Hematopoietic multipotent progenitor cell treated with erythropoietin and hydrocortisone succinate and interleukin-3 and kit ligand, for 8 days (in vitro differentiated cells): Measurements from ENCODE around the gene SPATA20.

Experiments used
- DNase-seq: peaks from one replicate; pipeline ENCODE4 v3.0.0-alpha.2; 2015

The SPATA20 gene

GRCh38 chr17:50583641-50584040 lies 36.7 kb downstream of the SPATA20 start:
- DNase-seq: no peak

DNA sequence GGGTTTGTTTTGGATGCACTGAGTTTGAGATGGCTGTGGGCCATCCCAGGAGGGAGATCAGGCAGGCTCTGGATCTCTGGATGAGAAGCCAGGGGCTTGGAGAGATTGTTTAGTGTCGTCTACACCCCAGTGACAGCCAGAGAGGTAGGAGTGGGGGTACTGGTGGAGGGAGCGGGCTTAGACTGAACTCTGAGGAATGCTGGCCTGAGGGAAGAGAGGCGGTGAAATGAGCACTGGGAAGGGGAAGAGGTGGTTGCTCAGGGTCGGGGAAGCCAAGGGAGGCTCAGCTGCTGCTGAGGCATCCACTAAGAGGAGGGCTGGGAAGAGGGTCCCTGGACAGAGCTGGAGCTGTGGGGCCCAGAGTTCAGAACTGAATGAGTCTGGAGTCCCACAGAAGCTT lies 37.1 kb downstream of the SPATA20 start:
- no peak for DNase-seq

DNA sequence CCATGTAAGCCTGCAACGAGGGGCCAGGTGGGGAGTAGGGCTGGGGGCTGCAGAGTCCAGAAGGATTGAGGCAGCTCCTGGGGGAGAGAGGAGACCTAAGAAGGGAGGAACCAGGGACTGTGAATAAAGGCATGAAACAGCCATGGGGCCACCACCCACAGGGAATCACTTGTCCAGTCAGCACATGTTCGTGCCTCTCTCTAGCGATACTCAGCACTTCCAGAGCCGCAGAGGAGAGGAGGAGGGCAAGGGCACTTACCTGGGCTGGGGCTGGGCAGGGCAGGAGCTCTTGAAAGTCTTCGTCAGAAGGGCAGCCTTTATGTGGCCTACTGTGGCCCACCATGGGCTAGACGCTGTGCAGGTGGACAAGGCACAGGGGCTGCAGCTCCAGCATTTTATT lies 37.8 kb downstream of the SPATA20 start:
- DNase-seq: no peak

DNA sequence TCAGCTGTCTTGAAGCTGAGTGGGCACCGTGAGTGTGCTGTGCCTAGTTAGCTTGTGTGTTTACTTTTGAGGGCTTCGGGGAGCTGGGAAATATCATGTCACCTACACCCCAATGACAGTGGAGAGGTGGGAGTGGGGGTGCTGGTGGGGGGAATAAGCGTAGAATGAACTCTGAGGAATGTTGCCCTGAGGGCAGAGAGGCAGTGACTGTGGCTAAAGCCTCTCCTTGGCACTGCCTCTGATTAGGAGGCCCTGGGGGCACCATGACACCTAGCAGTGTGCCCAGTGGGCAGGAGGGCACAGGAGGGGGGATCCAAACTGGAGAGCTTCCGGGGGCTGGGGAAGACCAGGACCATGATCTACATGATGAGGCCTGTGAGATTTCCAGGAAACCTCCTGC lies 38.4 kb downstream of the SPATA20 start:
- no peak for DNase-seq

DNA sequence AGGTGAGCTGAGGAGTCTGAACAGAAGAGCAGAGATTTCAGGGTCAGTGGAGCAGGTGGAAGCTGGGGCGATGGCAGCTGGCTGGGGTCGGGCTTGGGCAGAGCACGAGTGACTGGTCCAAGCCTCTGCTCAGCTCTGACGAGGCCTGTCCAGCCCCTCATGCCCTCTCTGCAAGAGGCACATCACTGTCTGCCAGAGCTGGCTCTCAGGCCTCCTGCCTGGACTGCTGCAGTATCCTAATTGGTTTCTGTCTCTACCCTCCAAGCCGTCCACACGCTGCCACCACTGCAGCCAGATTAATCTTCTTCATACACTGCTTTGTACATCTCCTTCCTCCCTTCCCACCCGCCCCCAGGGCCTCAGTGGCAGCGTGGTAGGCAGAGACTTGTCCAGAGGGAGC lies 38.9 kb downstream of the SPATA20 start:
- no peak for DNase-seq

DNA sequence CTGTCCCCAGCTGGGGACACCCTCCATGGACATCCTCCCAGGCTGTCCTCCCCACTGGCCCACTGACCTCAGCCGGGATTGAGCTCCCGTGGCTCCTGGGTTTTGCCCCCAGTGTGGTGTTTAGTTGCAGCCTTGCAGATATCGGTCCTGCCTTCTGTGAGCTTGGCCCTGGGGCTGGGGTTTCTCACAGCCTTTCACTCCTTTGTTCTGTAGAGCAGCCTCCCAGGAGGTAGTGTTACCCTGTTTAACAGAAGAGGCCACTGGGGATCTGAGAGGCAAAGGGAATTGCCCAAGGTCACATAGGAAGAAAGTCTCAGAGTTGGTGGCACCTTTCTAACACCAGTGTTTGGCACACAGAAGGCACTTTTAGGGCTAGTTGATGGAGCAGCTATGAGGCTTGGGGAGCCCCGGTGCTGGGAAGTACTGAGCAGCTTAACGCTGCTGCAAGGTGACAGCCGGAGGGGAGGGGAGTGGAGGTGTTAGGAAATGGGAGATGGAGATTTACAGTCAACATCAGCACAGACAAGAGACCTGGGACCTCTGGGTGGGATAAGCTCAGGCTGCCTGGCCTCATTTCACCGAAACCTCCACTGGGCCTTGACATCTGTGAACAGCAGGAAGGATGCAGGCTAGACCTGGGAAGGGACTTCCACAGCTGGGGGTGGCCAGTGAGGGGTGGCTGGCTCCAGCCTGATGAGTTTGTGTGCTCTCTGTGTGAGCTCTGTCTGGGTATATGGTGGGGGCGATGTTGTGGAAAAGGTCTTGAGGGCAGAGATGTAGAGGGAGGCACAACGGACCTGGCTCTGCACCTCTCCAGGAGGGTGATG lies 39.7 kb downstream of the SPATA20 start:
- no peak for DNase-seq

DNA sequence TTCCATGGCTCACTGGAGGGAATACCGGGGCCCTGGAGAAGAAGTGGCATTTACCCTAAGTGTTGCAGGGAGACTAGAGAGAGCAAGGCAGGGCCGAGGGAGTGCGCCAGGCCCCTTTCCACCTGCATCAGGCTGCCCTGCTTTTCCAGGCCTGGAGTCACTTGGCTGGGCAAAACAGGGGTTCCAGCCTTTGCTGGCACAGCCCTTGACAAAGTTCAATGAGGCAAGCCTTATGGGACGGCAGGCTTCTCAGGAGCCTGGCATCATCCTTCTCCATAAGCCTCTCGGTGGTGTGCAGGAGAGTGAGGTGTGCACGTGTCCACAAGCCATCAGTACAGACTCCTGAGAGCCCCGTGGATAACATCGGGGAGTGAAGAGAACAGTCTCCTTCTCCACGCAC lies 40.6 kb downstream of the SPATA20 start:
- DNase-seq: no peak

GRCh38 chr17:50588391-50589049 lies 41.5 kb downstream of the SPATA20 start:
- DNase-seq: no peak

DNA sequence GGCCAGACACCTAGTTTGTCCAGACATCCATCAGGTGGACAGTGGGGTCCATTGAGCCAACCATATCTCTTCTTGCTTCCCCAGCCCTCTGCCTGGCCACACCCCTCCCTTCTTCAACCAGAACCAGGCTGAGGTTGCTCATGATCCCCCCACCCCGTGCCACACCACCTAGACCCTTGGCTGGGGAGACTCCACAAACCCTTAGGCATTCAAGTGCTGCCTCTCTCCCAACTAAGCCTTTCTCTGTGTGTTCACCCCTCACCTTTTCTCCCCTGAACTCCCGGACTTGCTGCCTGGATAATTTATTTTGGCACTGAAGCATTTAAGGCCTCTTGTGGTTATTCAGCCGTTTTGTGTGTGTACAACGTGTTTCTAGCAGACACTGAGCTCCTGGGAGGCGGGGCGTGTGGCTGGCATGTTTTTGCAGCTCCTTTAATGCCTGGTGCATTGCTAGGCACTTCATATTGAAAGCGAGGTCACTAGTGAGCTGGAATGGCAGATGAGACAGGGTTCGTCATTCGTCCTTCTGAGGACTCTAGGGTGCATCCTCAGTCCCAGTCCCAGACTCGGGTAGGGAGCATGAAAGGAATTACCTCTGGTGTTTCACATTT lies 42.2 kb downstream of the SPATA20 start:
- no peak for DNase-seq

DNA sequence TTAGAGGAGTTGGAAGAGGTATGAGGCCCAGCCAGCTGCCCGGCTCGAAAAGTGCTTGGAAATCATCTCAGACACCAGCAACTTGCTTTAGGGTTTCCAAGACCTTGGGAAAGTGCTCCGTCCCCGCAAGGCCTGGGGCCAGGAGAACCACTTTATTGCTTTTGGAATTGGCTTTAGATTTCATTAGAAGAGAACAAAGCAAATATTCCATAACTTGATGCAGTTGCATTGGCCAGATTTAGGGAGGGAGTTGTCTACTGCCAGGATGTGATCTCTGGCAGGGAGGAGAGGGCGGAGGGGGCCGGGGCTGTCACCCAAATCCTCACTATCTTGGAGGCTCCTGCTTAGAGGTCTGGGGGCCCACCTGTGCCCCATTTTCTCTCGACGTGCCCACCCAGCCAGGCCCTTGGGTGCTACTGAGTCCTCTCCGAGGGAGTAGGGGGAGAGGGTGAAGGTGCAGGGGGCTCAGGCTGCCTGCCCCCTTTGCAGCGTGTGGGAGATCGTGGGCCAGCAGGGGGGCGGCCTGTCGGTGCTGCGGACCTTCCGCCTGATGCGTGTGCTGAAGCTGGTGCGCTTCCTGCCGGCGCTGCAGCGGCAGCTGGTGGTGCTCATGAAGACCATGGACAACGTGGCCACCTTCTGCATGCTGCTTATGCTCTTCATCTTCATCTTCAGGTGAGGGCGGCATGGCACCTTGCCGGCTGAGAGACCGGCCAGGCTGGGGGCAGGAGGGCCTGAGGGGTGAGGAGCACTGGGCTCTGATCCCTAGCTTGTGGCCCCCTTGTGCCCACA lies 44.2 kb downstream of the SPATA20 start:
- no peak for DNase-seq

- no peak for DNase-seq
These were observed 46.3 kb downstream of the SPATA20 start for GRCh38 chr17:50593321-50593720.

- DNase-seq: no peak
These were observed 47.3 kb downstream of the SPATA20 start for GRCh38 chr17:50594128-50594823.

DNA sequence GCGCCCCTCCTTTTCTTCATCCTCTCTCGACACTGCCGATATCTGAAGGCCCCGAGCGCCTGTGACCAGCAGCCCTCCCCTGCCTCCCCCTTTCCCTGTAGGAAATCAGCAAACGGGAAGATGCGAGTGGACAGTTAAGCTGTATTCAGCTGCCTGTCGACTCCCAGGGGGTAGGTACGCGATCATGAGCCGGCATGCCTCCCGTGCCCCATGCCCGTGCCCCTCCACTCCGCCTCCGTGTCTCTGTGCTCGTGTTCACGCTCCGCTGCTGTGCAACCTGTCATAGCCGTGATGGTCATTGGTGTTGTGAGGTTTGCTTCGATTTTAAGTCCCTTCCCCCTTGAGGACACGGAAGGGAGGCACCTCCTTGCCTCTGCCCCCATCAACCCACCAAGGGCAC lies 47.9 kb downstream of the SPATA20 start:
- no peak for DNase-seq

DNA sequence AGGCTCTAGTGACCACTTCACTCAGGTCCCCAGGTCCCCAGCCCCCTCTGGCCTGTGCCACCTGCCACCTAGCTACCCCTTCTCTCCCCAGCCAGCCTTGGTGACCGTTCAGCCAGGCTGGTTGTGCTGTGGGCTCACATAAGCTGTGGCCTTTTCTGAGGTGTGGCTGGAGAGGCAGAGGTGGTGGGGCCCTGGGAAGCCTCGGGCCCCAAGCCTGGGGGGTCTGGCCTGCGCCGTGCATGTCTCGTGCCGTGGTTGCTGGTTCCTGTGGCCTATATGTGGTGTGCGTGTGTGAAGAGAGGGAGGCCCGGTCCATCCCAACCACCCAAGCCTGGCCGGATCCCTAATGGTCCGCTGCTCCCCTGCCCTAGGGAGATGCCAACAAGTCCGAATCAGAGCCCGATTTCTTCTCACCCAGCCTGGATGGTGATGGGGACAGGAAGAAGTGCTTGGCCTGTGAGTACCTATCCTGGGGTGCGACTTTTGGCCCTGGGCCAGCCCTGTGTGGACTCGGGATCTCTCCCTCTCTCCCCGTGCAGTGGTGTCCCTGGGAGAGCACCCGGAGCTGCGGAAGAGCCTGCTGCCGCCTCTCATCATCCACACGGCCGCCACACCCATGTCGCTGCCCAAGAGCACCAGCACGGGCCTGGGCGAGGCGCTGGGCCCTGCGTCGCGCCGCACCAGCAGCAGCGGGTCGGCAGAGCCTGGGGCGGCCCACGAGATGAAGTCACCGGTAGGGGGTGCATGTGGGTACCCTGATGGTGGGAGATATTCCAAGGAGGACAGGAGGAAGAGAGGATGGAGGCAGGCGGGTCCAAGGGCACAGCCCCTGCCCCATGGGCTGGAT lies 49.4 kb downstream of the SPATA20 start:
- no peak for DNase-seq

DNA sequence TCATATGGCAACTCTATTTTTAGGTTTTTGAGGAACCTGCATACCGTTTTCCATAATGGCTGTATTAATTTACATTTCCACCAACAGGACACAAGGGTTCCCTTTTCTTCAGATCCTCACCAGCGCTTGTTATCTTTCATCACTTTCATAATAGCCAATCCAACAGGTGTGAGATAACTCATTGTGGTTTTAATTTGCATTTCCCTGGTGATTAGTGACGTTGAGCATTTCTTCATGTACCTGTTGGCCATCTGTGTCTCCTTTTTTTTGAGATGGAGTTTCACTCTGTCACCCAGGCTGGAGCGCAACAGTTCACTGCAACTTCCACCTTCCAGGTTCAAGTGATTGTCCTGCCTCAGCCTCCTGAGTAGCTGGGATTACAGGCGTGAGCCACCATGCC lies 51.5 kb downstream of the SPATA20 start:
- no peak for DNase-seq

DNA sequence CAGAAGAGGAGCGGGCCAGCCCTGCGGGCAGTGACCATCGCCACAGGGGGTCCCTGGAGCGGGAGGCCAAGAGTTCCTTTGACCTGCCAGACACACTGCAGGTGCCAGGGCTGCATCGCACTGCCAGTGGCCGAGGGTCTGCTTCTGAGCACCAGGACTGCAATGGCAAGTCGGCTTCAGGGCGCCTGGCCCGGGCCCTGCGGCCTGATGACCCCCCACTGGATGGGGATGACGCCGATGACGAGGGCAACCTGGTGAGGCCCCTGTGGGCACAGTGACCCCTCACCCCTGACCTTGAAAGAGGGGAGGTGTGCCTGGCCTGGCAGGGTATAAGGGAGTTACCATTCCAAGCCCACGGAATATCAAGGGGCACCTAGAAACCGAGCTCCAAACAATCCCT lies 52.6 kb downstream of the SPATA20 start:
- no peak for DNase-seq

GRCh38 chr17:50601823-50602375 lies 54.9 kb downstream of the SPATA20 start:
- no peak for DNase-seq

DNA sequence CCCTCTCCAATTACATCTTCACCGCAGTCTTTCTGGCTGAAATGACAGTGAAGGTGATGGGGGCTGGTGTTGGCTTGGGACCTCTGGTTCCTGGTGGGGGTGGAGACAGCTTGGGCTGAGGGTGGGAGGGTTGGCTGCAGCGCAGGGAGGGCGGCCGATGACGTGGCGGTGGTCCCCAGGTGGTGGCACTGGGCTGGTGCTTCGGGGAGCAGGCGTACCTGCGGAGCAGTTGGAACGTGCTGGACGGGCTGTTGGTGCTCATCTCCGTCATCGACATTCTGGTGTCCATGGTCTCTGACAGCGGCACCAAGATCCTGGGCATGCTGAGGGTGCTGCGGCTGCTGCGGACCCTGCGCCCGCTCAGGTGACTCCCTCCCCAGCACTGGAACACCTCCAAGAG lies 55.9 kb downstream of the SPATA20 start:
- DNase-seq: no peak

GRCh38 chr17:50603340-50603739 lies 56.4 kb downstream of the SPATA20 start:
- no peak for DNase-seq

GRCh38 chr17:50604513-50604912 lies 57.5 kb downstream of the SPATA20 start:
- DNase-seq: no peak

DNA sequence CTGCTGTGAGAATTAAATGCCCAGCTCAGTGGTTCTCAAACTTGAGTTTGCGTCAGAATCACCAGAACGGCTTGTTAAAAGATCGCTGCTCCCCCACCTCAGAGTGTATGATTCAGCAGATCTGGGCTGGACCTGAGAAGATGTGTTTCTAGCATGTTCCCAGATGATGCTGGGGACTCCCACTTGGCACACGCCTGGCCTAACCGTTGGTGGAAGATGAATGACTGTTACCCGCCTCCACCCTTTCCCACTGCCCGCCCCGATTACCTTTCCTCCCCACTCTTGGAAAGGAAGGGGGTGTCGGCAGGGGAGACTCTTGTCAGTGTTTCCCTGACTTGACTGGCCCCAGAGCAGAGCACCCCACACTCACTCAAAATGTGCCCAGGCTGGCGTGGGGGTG lies 58.5 kb downstream of the SPATA20 start:
- no peak for DNase-seq
